Ectodermal cell (in vitro differentiated cells): ENCODE results near the gene LRRTM3.

Experiments used
- H3K27ac ChIP-seq: 2 replicates; pipeline ENCODE4 v1.7.0; 2013; ENCODE audit warnings: mild to moderate bottlenecking, low read depth, low read length; ENCODE audit not compliant: insufficient read depth, poor library complexity, severe bottlenecking
- H3K27me3 ChIP-seq: 2 replicates; pipeline ENCODE4 v1.7.0; 2013; ENCODE audit warnings: mild to moderate bottlenecking, low read length; ENCODE audit not compliant: insufficient read depth, control insufficient read depth, poor library complexity, severe bottlenecking
- H3K36me3 ChIP-seq: one replicate; pipeline ENCODE4 v1.7.0; 2013; ENCODE audit warnings: low read length; ENCODE audit not compliant: control insufficient read depth, insufficient read depth
- H3K4me1 ChIP-seq: one replicate; pipeline ENCODE4 v1.7.0; 2013; ENCODE audit warnings: low read length; ENCODE audit not compliant: control insufficient read depth, insufficient read depth
- H3K4me3 ChIP-seq: 2 replicates; pipeline ENCODE4 v1.7.0; 2013; ENCODE audit warnings: low read depth, low read length, control low read depth; ENCODE audit not compliant: insufficient read depth
- H3K9me3 ChIP-seq: 2 replicates; pipeline ENCODE4 v1.7.0; 2013; ENCODE audit warnings: mild to moderate bottlenecking, low read length, moderate library complexity; ENCODE audit not compliant: control insufficient read depth
- WGBS, 2 experiments: methylation state at CpG; one replicate each; pipeline ENCODE4 v1.1.7; 2013; ENCODE audit warnings: missing lambda C conversion rate in 2 of 2; 5-methylcytosine and 5-hydroxymethylcytosine counted together

LRRTM3 gene

GRCh38 chr10:66980246-66980815, 54.5 kb downstream of the LRRTM3 start:
- no peaks in the 10 kb centered on the region for H3K27me3 ChIP-seq
- no peaks in the 10 kb centered on the region for H3K36me3 ChIP-seq
- no peaks in the 10 kb centered on the region for H3K9me3 ChIP-seq
- no peak overlapping the region for H3K4me3 ChIP-seq
- WGBS, 2 experiments = 91 to 99% methylated on average over 4 of the region's 4 CpGs
- no peak overlapping the region for H3K27ac ChIP-seq
- no peaks in the 10 kb centered on the region for H3K4me1 ChIP-seq

- Histone ChIP-seq H3K27me3 (no peaks in the 10 kb centered on the region), H3K36me3 (no peaks in the 10 kb centered on the region), H3K4me3 (no peak overlapping the region), H3K27ac (no peak overlapping the region), H3K9me3 (no peaks in the 10 kb centered on the region), H3K4me1 (no peaks in the 10 kb centered on the region)
- WGBS, 2 experiments = 90 to 95% methylated on average over 3 of the region's 3 CpGs
Measured at GRCh38 chr10:66981361-66982052, 55.7 kb downstream of the LRRTM3 start.

GRCh38 chr10:66982053-66982420, 56.2 kb downstream of the LRRTM3 start:
- no peaks in the 10 kb centered on the region for H3K27me3 ChIP-seq
- no peak overlapping the region for H3K27ac ChIP-seq
- no peaks in the 10 kb centered on the region for H3K9me3 ChIP-seq
- 100% methylated on average over 1 of the region's 1 CpG for WGBS, 2 experiments
- no peaks in the 10 kb centered on the region for H3K36me3 ChIP-seq
- no peaks in the 10 kb centered on the region for H3K4me1 ChIP-seq
- no peak overlapping the region for H3K4me3 ChIP-seq

DNA sequence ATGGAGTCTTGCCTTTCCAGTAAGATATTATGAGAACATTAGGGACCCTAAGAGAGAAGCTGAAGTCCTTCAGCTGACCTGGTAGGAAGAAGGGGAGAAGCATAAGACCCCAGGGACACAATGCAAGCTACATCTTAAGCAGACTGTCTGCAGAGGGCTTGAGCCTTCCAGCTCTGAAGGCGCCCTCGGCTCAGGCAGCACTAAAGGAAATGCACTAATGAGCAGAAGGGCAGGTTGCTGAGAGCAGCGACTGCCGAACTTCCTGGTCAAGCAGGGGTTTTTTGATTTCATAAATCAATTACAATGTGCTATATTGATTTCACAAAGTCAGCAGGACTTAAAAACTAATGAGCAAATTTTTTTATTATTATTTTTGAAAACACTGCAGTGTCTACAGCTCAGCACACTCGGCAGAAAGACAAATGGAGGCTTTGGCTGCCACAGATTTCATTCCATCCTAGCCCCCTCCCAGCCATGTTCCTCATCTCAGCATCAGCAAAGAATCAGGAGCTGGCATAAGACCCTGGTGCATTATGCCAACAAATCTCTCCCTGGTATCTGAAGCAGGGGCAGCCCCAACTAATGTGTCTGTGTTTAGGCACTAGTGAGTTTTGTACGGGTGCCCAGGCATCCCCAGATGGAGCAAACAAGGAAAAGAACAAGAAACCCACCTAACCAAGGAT, 57.1 kb downstream of the LRRTM3 start:
- Histone ChIP-seq H3K4me1 (no peaks in the 10 kb centered on the region), H3K27ac (no peak overlapping the region), H3K4me3 (no peak overlapping the region), H3K9me3 (no peaks in the 10 kb centered on the region), H3K36me3 (no peaks in the 10 kb centered on the region), H3K27me3 (no peaks in the 10 kb centered on the region)
- 86 to 87% methylated on average over 5 to 6 of the region's 6 CpGs for WGBS, 2 experiments

DNA sequence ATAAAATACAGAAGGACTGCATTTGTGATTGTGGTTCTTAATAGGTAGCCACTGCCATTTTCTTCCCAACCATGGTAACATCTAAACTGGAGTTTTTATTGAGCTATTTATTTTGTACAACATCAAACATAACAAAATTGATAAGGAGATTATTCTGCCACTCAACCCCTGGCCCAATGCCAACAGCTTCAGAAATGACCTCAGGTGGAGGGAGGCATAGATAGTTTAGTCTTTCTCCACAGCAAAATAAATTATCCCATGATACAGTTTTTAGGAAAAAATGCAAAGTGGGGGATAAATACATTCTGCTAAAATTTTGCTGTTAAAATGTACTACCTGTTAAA, 57.6 kb downstream of the LRRTM3 start:
- H3K27ac ChIP-seq = no peak overlapping the region
- H3K4me3 ChIP-seq = no peak overlapping the region
- no peaks in the 10 kb centered on the region for H3K27me3 ChIP-seq
- no peaks in the 10 kb centered on the region for H3K36me3 ChIP-seq
- H3K4me1 ChIP-seq = no peaks in the 10 kb centered on the region
- no peaks in the 10 kb centered on the region for H3K9me3 ChIP-seq

DNA sequence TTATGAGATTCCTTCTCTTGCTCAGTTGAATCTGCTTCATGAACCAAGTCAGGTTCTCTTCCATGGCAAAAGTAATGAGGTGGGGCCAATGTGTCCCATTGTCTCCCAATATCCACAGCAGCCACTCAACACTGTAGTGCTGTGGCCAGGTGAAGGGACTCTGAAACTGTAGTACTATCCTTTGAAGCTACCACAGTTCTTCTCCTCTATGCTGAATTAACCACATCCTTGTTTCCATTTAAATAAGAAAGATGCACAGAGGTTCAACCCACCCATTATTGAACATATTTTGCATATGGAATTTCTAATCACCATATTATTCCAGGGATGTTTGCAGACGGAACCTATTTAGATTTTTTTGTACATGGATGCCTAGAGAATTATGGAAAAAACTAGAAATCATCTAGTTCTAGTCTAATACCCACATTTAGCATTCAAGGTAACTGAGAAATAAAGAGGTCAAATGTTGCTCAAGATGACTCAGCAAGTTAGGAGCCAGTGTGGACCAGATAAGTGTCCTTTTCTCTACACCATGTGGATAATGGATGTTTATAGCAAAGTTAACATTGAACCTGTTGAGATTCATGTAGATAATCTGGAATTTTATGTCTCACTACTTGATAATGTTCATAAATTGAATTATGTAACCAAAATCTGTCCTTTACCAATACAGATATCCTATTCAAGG, 64.5 kb downstream of the LRRTM3 start:
- Histone ChIP-seq H3K9me3 (no peaks in the 10 kb centered on the region), H3K27ac (no peak overlapping the region), H3K4me3 (no peak overlapping the region), H3K4me1 (no peaks in the 10 kb centered on the region), H3K36me3 (no peaks in the 10 kb centered on the region), H3K27me3 (no peaks in the 10 kb centered on the region)
- WGBS, 2 experiments = 100% methylated on average over 1 of the region's 1 CpG; no CpG with 5 or more reads in 1 of the 2 experiments

DNA sequence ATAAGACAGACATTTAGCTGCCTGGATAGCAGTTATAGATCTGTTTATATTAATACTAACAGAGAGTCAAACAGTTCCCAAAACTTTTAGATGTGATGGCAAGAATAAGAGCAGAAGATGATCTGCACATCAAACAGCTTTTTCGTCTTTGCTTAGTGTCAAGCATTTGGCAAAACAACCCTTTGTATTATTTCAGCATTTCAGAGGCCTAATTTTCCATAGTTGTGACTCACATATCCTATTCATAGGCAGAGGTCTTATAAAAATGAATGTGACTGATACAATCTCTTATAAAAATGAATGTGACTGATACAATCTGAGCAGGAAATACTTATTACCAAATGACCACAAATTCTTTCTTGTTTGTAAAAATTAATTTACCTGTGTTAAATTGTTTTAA, 71.2 kb downstream of the LRRTM3 start:
- Histone ChIP-seq H3K27me3 (no peaks in the 10 kb centered on the region), H3K4me3 (no peak overlapping the region), H3K9me3 (no peaks in the 10 kb centered on the region), H3K36me3 (no peaks in the 10 kb centered on the region), H3K4me1 (no peaks in the 10 kb centered on the region), H3K27ac (no peak overlapping the region)
- WGBS, 2 experiments = 79 to 100% methylated on average over 1 of the region's 1 CpG

DNA sequence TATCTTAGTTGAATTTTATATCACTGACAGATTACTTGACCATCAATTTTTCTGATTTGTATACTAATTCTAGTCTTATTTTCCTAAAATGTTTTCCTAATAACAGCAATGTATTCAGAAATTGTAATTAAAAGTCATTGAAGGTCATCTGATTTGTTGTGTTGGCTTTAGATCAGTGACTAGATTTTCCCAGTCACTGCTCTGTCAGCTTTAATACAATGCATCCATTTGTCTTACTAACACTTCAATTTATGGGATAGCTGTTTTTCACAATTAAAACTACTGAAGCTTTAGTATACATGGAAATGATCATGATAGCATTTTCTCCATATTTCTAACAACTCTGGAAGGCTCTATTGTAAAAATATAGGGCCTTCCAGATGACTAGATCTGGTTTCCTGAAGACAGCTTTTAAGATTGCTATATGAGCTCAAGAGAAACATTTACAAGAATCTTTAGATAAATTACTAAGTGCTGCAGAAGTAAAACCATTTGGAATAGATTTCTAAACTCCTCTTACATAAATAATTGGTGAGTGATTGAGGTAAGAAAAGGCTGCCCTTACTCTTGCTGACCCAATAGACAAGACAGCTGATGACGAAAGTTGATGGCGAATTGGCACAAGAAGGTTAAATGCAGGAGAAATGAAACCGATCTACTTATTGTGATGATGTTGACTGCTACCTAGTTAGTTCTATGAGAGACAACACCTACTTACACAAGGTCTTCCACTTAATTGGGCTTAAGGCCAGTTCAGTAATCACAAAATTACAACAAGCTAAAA, 74.1 kb downstream of the LRRTM3 start:
- WGBS, 2 experiments = 89 to 97% methylated on average over 3 of the region's 3 CpGs
- H3K27ac ChIP-seq = no peak overlapping the region
- H3K36me3 ChIP-seq = no peaks in the 10 kb centered on the region
- no peaks in the 10 kb centered on the region for H3K9me3 ChIP-seq
- H3K4me3 ChIP-seq = no peak overlapping the region
- H3K4me1 ChIP-seq = no peaks in the 10 kb centered on the region
- no peaks in the 10 kb centered on the region for H3K27me3 ChIP-seq

DNA sequence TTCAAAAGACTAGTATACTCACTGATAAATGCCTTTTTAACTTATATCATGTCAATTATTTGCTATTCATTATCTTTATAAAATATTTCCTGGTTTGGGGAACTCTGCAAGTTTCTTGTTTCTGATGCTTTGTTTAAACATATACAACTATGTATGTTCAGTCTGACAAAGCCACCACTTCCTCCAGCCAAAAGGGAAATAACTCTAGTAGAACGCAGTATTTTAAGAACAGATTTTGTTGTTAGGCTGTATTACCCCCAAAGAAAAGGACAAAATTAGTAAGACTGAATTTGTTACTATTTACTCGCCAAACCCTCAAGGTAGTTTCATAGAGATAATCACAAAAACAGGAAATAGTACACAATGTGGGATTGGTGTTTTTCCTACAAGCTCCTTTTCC, 78.9 kb downstream of the LRRTM3 start:
- Histone ChIP-seq H3K9me3 (no peaks in the 10 kb centered on the region), H3K27ac (no peak overlapping the region), H3K4me1 (no peaks in the 10 kb centered on the region), H3K27me3 (no peaks in the 10 kb centered on the region), H3K4me3 (no peak overlapping the region), H3K36me3 (no peaks in the 10 kb centered on the region)
- WGBS, 2 experiments = 100% methylated on average over 2 of the region's 2 CpGs; no CpG with 5 or more reads in 1 of the 2 experiments

DNA sequence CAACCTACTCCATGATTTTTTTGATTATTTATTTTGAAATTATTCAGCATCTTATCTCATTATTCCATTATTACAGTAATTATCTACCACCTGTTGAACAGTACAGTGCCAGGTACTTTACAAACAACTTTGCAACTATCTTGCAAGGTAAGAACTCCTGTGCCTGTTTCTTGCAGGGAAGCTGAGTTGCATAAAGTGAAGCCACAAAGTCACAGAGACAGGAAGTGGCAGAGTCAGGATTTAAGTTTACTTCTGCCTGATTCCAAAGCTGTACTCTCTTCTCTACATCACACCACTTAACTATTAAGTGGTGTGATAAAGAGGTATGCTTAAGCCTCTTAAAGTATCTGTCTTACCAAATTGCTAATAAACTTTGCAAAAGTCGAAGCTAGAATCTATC, 80.1 kb downstream of the LRRTM3 start:
- Histone ChIP-seq H3K4me1 (no peaks in the 10 kb centered on the region), H3K9me3 (no peaks in the 10 kb centered on the region), H3K27me3 (no peaks in the 10 kb centered on the region), H3K27ac (no peak overlapping the region), H3K4me3 (no peak overlapping the region), H3K36me3 (no peaks in the 10 kb centered on the region)
- 91 to 100% methylated on average over 1 of the region's 1 CpG for WGBS, 2 experiments
